OCI-LY3 (cell line): ENCODE data around the gene HM13.

Experiments
- CTCF ChIP-seq: fragments of 200-600, 300-600 bp; sonication (generic); IDR thresholded peaks from 2 replicates; pipeline ENCODE4 v1.5.1; 2014; ENCODE audit warnings: antibody characterized with exemption, low read length, low read depth
- EZH2phosphoT487 ChIP-seq: fragments of 200-600 bp; shearing (Covaris generic); IDR thresholded peaks from 2 replicates; pipeline ENCODE4 v1.6.1; 2018; ENCODE audit warnings: antibody characterized with exemption, mixed run types, low read depth

- TF ChIP-seq CTCF (no peak), EZH2phosphoT487 (no peak)
These were observed 59.5 kb downstream of the HM13 start for GRCh38 chr20:31573555-31574321.
